ENCODE data around the gene VAPA.

VAPA gene

GRCh38 chr18:9969247-9969646 is 55.4 kb downstream of the VAPA start:
- Histone ChIP-seq H3K9me3 (ENCODE audit: control insufficient read depth, insufficient read depth, low read length) (no peaks in the 10 kb centered on the region), H3K9ac (ENCODE audit: low read depth, low read length) (no peak overlapping the region), H3K27me3 (ENCODE audit: control insufficient read depth, insufficient read depth, low read length) (no peaks in the 10 kb centered on the region), H3K4me3 (ENCODE audit: low read depth, low read length) (no peak overlapping the region), H3K36me3 (ENCODE audit: control insufficient read depth, insufficient read depth, low read length) (no peaks in the 10 kb centered on the region), H3K4me1 (ENCODE audit: control insufficient read depth, insufficient read depth, low read length) (no peaks in the 10 kb centered on the region)

- Histone ChIP-seq H3K4me1 (ENCODE audit: control insufficient read depth, insufficient read depth, low read length) (no peaks in the 10 kb centered on the region), H3K4me3 (ENCODE audit: low read depth, low read length) (no peak overlapping the region), H3K9me3 (ENCODE audit: control insufficient read depth, insufficient read depth, low read length) (no peaks in the 10 kb centered on the region), H3K9ac (ENCODE audit: low read depth, low read length) (no peak overlapping the region), H3K27me3 (ENCODE audit: control insufficient read depth, insufficient read depth, low read length) (no peaks in the 10 kb centered on the region), H3K36me3 (ENCODE audit: control insufficient read depth, insufficient read depth, low read length) (no peaks in the 10 kb centered on the region)
Measured at GRCh38 chr18:9971313-9971920, 57.6 kb downstream of the VAPA start.

- H3K9me3 ChIP-seq (ENCODE audit: control insufficient read depth, insufficient read depth, low read length): no peaks in the 10 kb centered on the region
- H3K27me3 ChIP-seq (ENCODE audit: control insufficient read depth, insufficient read depth, low read length): no peaks in the 10 kb centered on the region
- no peak overlapping the region for H3K4me3 ChIP-seq (ENCODE audit: low read depth, low read length)
- no peak overlapping the region for H3K9ac ChIP-seq (ENCODE audit: low read depth, low read length)
- H3K4me1 ChIP-seq (ENCODE audit: control insufficient read depth, insufficient read depth, low read length): no peaks in the 10 kb centered on the region
- H3K36me3 ChIP-seq (ENCODE audit: control insufficient read depth, insufficient read depth, low read length): no peaks in the 10 kb centered on the region
Measured at GRCh38 chr18:9973470-9973869, 59.7 kb downstream of the VAPA start.

- Histone ChIP-seq H3K36me3 (ENCODE audit: control insufficient read depth, insufficient read depth, low read length) (no peaks in the 10 kb centered on the region), H3K9ac (ENCODE audit: low read depth, low read length) (no peak overlapping the region), H3K4me1 (ENCODE audit: control insufficient read depth, insufficient read depth, low read length) (no peaks in the 10 kb centered on the region), H3K4me3 (ENCODE audit: low read depth, low read length) (no peak overlapping the region), H3K27me3 (ENCODE audit: control insufficient read depth, insufficient read depth, low read length) (no peaks in the 10 kb centered on the region), H3K9me3 (ENCODE audit: control insufficient read depth, insufficient read depth, low read length) (no peaks in the 10 kb centered on the region)
Measured at GRCh38 chr18:9974279-9974915, 60.6 kb downstream of the VAPA start.

GRCh38 chr18:9975658-9976057 is 61.8 kb downstream of the VAPA start:
- Histone ChIP-seq H3K4me3 (ENCODE audit: low read depth, low read length) (no peak overlapping the region), H3K27me3 (ENCODE audit: control insufficient read depth, insufficient read depth, low read length) (no peaks in the 10 kb centered on the region), H3K9me3 (ENCODE audit: control insufficient read depth, insufficient read depth, low read length) (no peaks in the 10 kb centered on the region), H3K36me3 (ENCODE audit: control insufficient read depth, insufficient read depth, low read length) (no peaks in the 10 kb centered on the region), H3K9ac (ENCODE audit: low read depth, low read length) (no peak overlapping the region), H3K4me1 (ENCODE audit: control insufficient read depth, insufficient read depth, low read length) (no peaks in the 10 kb centered on the region)

- Histone ChIP-seq H3K9ac (ENCODE audit: low read depth, low read length) (no peak overlapping the region), H3K27me3 (ENCODE audit: control insufficient read depth, insufficient read depth, low read length) (no peaks in the 10 kb centered on the region), H3K36me3 (ENCODE audit: control insufficient read depth, insufficient read depth, low read length) (no peaks in the 10 kb centered on the region), H3K4me1 (ENCODE audit: control insufficient read depth, insufficient read depth, low read length) (no peaks in the 10 kb centered on the region), H3K4me3 (ENCODE audit: low read depth, low read length) (no peak overlapping the region), H3K9me3 (ENCODE audit: control insufficient read depth, insufficient read depth, low read length) (no peaks in the 10 kb centered on the region)
Measured at GRCh38 chr18:9982711-9983110, 68.9 kb downstream of the VAPA start.

- no peaks in the 10 kb centered on the region for H3K36me3 ChIP-seq (ENCODE audit: control insufficient read depth, insufficient read depth, low read length)
- H3K9me3 ChIP-seq (ENCODE audit: control insufficient read depth, insufficient read depth, low read length): no peaks in the 10 kb centered on the region
- no peaks in the 10 kb centered on the region for H3K4me1 ChIP-seq (ENCODE audit: control insufficient read depth, insufficient read depth, low read length)
- no peaks in the 10 kb centered on the region for H3K27me3 ChIP-seq (ENCODE audit: control insufficient read depth, insufficient read depth, low read length)
- no peak overlapping the region for H3K4me3 ChIP-seq (ENCODE audit: low read depth, low read length)
- H3K9ac ChIP-seq (ENCODE audit: low read depth, low read length): no peak overlapping the region
Measured at GRCh38 chr18:9984080-9984479, 70.3 kb downstream of the VAPA start.

GRCh38 chr18:9985641-9986040 is 71.8 kb downstream of the VAPA start:
- Histone ChIP-seq H3K9ac (ENCODE audit: low read depth, low read length) (no peak overlapping the region), H3K9me3 (ENCODE audit: control insufficient read depth, insufficient read depth, low read length) (no peaks in the 10 kb centered on the region), H3K27me3 (ENCODE audit: control insufficient read depth, insufficient read depth, low read length) (no peaks in the 10 kb centered on the region), H3K4me1 (ENCODE audit: control insufficient read depth, insufficient read depth, low read length) (no peaks in the 10 kb centered on the region), H3K36me3 (ENCODE audit: control insufficient read depth, insufficient read depth, low read length) (no peaks in the 10 kb centered on the region), H3K4me3 (ENCODE audit: low read depth, low read length) (no peak overlapping the region)

GRCh38 chr18:9986156-9986930 is 72.5 kb downstream of the VAPA start:
- Histone ChIP-seq H3K9ac (ENCODE audit: low read depth, low read length) (no peak overlapping the region), H3K27me3 (ENCODE audit: control insufficient read depth, insufficient read depth, low read length) (no peaks in the 10 kb centered on the region), H3K9me3 (ENCODE audit: control insufficient read depth, insufficient read depth, low read length) (no peaks in the 10 kb centered on the region), H3K4me3 (ENCODE audit: low read depth, low read length) (no peak overlapping the region), H3K4me1 (ENCODE audit: control insufficient read depth, insufficient read depth, low read length) (no peaks in the 10 kb centered on the region), H3K36me3 (ENCODE audit: control insufficient read depth, insufficient read depth, low read length) (no peaks in the 10 kb centered on the region)

GRCh38 chr18:9987345-9987744 is 73.5 kb downstream of the VAPA start:
- no peaks in the 10 kb centered on the region for H3K27me3 ChIP-seq (ENCODE audit: control insufficient read depth, insufficient read depth, low read length)
- H3K4me3 ChIP-seq (ENCODE audit: low read depth, low read length): no peak overlapping the region
- H3K36me3 ChIP-seq (ENCODE audit: control insufficient read depth, insufficient read depth, low read length): no peaks in the 10 kb centered on the region
- H3K4me1 ChIP-seq (ENCODE audit: control insufficient read depth, insufficient read depth, low read length): no peaks in the 10 kb centered on the region
- H3K9ac ChIP-seq (ENCODE audit: low read depth, low read length): no peak overlapping the region
- no peaks in the 10 kb centered on the region for H3K9me3 ChIP-seq (ENCODE audit: control insufficient read depth, insufficient read depth, low read length)

GRCh38 chr18:9987931-9988330 is 74.1 kb downstream of the VAPA start:
- H3K4me1 ChIP-seq (ENCODE audit: control insufficient read depth, insufficient read depth, low read length): no peaks in the 10 kb centered on the region
- H3K27me3 ChIP-seq (ENCODE audit: control insufficient read depth, insufficient read depth, low read length): no peaks in the 10 kb centered on the region
- no peaks in the 10 kb centered on the region for H3K9me3 ChIP-seq (ENCODE audit: control insufficient read depth, insufficient read depth, low read length)
- H3K4me3 ChIP-seq (ENCODE audit: low read depth, low read length): no peak overlapping the region
- H3K9ac ChIP-seq (ENCODE audit: low read depth, low read length): no peak overlapping the region
- no peaks in the 10 kb centered on the region for H3K36me3 ChIP-seq (ENCODE audit: control insufficient read depth, insufficient read depth, low read length)

- Histone ChIP-seq H3K4me1 (ENCODE audit: control insufficient read depth, insufficient read depth, low read length) (no peaks in the 10 kb centered on the region), H3K9ac (ENCODE audit: low read depth, low read length) (no peak overlapping the region), H3K36me3 (ENCODE audit: control insufficient read depth, insufficient read depth, low read length) (no peaks in the 10 kb centered on the region), H3K27me3 (ENCODE audit: control insufficient read depth, insufficient read depth, low read length) (no peaks in the 10 kb centered on the region), H3K9me3 (ENCODE audit: control insufficient read depth, insufficient read depth, low read length) (no peaks in the 10 kb centered on the region), H3K4me3 (ENCODE audit: low read depth, low read length) (no peak overlapping the region)
Measured at GRCh38 chr18:9988665-9989064, 74.8 kb downstream of the VAPA start.
